Upper lobe of right lung (tissue), 1 donor: Measurements from ENCODE around the gene RORC. TPM values are rescaled to one million over a fixed set of nuclear protein-coding genes. Genes with fewer than 3 reads are reported as not detected.
"Not testable (repeated sequence)": the region's sequence is repeated elsewhere in the genome, so short reads cannot be mapped to it uniquely, and the experiment has no call there.

Experiments used
- ATAC-seq: fragments of 200-7000 bp; cut with Tn5 transposase; one replicate; pipeline ENCODE4 v1.9.1; 2020; ENCODE audit warnings: mild to moderate bottlenecking, moderate library complexity
- DNase-seq: peaks from one replicate; pipeline ENCODE4 v3.0.0-alpha.2; 2020
- H3K27ac ChIP-seq: fragments of 200-600 bp; one replicate; pipeline ENCODE4 v1.8.0; 2022
- H3K27me3 ChIP-seq: fragments of 200-600 bp; one replicate; pipeline ENCODE4 v1.8.0; 2022; ENCODE audit warnings: mild to moderate bottlenecking
- H3K36me3 ChIP-seq: fragments of 200-600 bp; one replicate; pipeline ENCODE4 v1.8.0; 2022
- H3K4me1 ChIP-seq: fragments of 200-600 bp; one replicate; pipeline ENCODE4 v1.8.0; 2022
- H3K4me3 ChIP-seq: fragments of 200-600 bp; one replicate; pipeline ENCODE4 v1.8.0; 2022; ENCODE audit warnings: mild to moderate bottlenecking
- H3K9me3 ChIP-seq: fragments of 200-600 bp; one replicate; pipeline ENCODE4 v1.8.0; 2022
- intact Hi-C: fragments of 100-400 bp; cut with DNase I; formaldehyde crosslinking; loops from one replicate; pipeline ENCODE4 v1.11.0; 2022
- total RNA-seq: library from RNA; stranded (reverse); fragmentation: NEBNext Ultra II Directional; extraction: Animal tissue kit (Norgen Biotek cat#: 25700); gene quantifications from one replicate; pipeline ENCODE4 v1.2.1, GENCODE V29; 2021
- TF ChIP-seq, protein P1 (sequence below): fragments of 200-600 bp; IDR thresholded peaks from one replicate; pipeline ENCODE4 v1.8.0; 2022; ENCODE audit warnings: antibody characterized with exemption
- donor health status: DM: no; HTN: yes; CAD: no; lungs with severe emphysema.

The RORC gene
- total RNA-seq, 1 donor from 2014 or later: 16.4 TPM

DNA sequence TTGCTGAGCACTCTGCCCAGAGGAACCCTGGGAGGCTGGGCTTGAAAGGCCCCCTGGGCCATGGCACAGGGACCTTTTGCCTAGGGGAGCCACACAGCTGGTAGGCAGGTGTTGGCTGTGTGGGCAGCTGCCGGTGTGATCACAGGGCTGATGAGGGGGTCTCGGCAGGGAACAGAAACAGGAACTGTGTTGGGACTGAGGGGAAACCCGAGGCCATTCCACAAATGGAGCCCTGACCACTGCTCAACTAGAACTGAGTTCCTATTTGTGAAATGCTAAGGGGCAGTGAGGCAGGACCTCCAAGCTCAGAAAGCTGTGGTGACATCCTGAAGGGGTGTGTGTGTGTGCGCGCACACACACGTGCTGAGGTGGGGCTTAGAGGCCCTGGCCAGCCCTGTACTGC lies 28.3 kb upstream of the RORC start:
- no peak for DNase-seq
- Histone ChIP-seq H3K4me3 (no peak overlapping the region), H3K9me3 (no peaks in the 10 kb centered on the region), H3K27me3 (no peaks in the 10 kb centered on the region), H3K4me1 (no peaks in the 10 kb centered on the region), H3K36me3 (no peaks in the 10 kb centered on the region), H3K27ac (no peak overlapping the region)
- intact Hi-C loops: no loop called here
- TF ChIP-seq, protein P1, sequence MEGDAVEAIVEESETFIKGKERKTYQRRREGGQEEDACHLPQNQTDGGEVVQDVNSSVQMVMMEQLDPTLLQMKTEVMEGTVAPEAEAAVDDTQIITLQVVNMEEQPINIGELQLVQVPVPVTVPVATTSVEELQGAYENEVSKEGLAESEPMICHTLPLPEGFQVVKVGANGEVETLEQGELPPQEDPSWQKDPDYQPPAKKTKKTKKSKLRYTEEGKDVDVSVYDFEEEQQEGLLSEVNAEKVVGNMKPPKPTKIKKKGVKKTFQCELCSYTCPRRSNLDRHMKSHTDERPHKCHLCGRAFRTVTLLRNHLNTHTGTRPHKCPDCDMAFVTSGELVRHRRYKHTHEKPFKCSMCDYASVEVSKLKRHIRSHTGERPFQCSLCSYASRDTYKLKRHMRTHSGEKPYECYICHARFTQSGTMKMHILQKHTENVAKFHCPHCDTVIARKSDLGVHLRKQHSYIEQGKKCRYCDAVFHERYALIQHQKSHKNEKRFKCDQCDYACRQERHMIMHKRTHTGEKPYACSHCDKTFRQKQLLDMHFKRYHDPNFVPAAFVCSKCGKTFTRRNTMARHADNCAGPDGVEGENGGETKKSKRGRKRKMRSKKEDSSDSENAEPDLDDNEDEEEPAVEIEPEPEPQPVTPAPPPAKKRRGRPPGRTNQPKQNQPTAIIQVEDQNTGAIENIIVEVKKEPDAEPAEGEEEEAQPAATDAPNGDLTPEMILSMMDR: no peak
- no peak for ATAC-seq

DNA sequence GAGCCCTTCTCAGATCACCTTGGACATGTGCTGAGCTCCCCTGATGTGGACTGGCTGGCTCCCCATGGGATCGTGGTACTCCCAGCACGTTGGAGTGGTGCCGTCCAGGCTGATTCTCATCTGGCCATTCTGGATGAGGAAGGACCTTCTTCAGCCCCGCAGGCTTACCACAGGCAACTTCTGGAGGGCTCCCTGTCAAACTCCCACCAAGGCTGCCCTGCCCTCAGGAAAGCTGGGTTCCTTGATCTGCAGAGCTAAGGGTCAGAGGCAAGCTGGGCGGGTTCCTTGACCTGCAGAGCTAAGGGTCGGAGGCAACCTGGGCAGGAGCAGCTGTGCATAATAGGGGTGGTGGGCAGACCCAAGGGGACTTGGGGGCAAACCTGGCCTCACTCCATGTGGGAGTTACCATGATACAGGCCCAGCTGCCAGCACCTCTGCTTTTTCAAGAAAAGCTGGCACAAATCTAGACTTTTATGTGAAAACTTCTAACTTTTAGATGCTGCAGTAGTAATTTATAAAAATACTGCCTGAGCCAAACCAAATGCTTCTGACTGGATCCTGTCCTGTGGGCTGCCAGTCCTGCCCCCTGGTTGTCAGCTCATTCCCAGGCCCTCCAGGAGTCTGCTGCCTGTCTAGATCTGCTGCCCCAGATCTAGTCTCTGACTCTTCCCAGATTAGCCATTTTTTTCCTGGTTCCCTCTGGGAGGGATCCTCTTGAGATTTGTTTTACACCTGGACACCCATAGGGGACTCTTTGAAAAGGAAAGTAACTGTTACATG lies 27.5 kb upstream of the RORC start:
- TF ChIP-seq, protein P1: no peak
- no peaks in the 10 kb centered on the region for H3K27me3 ChIP-seq
- H3K4me1 ChIP-seq: no peaks in the 10 kb centered on the region
- intact Hi-C loops: no loop called here
- no peaks in the 10 kb centered on the region for H3K36me3 ChIP-seq
- no peak overlapping the region for H3K4me3 ChIP-seq
- ATAC-seq (no peak), DNase-seq (no peak)
- no peak overlapping the region for H3K27ac ChIP-seq
- no peaks in the 10 kb centered on the region for H3K9me3 ChIP-seq

DNA sequence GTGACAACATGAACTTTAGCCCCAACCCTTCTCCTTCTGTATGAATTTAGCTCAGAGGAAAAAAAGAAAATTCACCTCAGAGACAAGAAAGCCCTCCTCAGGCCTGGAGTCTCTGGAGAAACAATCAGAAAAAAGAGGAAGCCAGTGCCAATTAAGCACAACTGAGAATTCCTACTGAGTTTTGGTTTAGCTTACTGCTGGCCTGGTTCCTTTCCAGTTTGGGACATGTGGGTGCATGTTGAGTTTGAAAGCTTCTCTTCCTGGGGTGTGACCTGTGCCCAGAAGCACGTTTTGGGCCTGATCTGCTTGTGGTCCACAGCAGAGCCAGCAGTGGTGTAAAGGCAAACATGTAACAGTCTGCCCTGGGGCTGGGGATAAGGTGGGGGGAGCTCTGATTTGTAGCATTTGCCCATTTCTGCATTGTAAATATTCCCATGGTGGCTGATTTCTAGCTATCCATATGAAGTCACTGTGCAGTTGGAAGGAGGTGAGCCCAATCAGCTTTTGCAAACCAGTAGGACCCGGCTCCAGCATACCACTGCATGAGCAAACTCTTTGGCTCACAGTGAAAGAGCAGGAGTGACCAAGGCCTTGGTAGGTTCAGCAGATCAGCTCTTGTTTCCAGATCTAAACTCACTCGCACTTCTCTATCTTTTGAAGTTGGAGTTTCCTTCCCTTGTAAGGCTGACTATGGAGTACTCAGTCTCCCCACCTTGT lies 26.6 kb upstream of the RORC start:
- no peak overlapping the region for H3K27ac ChIP-seq
- no peaks in the 10 kb centered on the region for H3K4me1 ChIP-seq
- no peaks in the 10 kb centered on the region for H3K27me3 ChIP-seq
- no peak overlapping the region for H3K4me3 ChIP-seq
- intact Hi-C loops: no loop called here
- no peak for DNase-seq
- no peak for ATAC-seq
- H3K9me3 ChIP-seq: no peaks in the 10 kb centered on the region
- H3K36me3 ChIP-seq: no peaks in the 10 kb centered on the region
- TF ChIP-seq, protein P1: no peak

DNA sequence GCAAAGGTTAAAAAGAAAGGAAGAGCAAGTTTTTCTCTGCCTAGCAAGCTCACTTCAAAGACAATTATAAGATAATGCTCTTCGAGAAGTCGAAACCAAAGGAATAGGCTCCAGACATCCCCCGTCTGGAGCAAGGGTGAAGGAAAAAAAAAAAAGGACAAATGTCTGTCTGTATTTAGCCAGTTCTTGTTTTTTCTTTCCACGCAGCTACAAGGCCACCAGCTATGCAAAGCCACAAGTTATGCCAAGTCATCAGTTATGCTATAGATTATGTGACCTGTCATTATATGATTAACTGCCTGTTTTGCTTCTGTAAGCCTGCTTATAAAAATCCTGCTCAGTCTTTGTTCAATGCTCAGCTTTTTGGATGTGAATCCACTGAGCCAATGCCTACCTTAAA lies 24.3 kb upstream of the RORC start:
- intact Hi-C loops: no loop called here
- H3K4me3 ChIP-seq: no peak overlapping the region
- no peak for ATAC-seq
- no peaks in the 10 kb centered on the region for H3K27me3 ChIP-seq
- DNase-seq: no peak
- no peaks in the 10 kb centered on the region for H3K9me3 ChIP-seq
- no peaks in the 10 kb centered on the region for H3K4me1 ChIP-seq
- no peak overlapping the region for H3K27ac ChIP-seq
- TF ChIP-seq, protein P1: no peak
- no peaks in the 10 kb centered on the region for H3K36me3 ChIP-seq

DNA sequence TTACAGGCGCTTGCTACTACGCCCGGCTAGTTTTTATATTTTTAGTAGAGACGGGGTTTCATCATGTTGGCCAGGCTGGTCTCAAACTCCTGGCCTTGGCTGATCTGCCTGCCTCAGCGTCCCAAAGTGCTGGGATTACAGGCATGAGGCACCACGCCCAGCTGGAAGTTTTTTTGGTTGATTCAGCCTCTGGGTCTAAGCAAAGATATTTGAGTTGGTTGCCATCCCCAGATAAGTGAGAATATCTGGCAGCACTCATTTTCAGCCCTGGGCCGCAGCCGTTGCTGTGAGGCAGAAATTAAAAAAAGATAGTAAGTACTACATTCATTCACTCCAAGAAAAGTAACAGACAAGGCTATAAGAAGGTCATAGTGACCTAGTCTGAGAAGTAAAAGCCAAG lies 23.9 kb upstream of the RORC start:
- ATAC-seq: not testable (repeated sequence)

DNA sequence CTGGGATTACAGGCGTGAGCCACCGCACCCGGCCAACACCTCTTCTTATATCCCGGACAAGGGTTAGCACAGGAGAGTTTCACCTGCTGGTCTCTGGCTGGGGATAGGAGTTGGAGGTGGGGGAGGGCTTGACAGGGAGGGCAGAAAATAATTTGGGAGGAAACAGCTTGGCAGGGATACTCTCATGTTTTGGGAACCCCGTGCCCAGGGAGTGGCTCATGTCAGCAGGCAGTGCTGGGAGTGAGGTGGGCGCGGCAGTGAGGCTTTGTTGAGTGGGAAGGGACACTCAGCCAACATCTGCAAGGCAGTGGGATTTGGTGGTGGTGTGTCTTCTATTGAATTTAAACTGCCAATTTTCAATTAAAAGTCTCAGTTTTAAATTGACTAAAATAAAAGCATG lies 23.1 kb upstream of the RORC start:
- Histone ChIP-seq H3K27ac (no peak overlapping the region), H3K9me3 (no peaks in the 10 kb centered on the region), H3K4me3 (no peak overlapping the region), H3K4me1 (no peaks in the 10 kb centered on the region), H3K36me3 (no peaks in the 10 kb centered on the region), H3K27me3 (no peaks in the 10 kb centered on the region)
- TF ChIP-seq, protein P1: no peak
- no peak for ATAC-seq
- DNase-seq: no peak
- intact Hi-C loops: no loop called here

More for the DNA sequence above, 23.9 kb upstream of the RORC start:
- H3K4me1 ChIP-seq, DNase-seq, intact Hi-C loops, H3K27me3 ChIP-seq, H3K4me3 ChIP-seq, H3K9me3 ChIP-seq, H3K27ac ChIP-seq, H3K36me3 ChIP-seq: not testable (repeated sequence)
